Trophoblast cell (in vitro differentiated cells and primary cell): Measurements from ENCODE around the gene PNP.

ENCODE experiments used
- DNase-seq, 2 donors: peaks; one replicate each; pipeline ENCODE4 v3.0.0-alpha.2; 2016
- H2AFZ ChIP-seq: 2 replicates; pipeline ENCODE4 v1.6.1; 2013; ENCODE audit warnings: low read length, moderate library complexity, mild to moderate bottlenecking; ENCODE audit not compliant: insufficient read depth, poor library complexity
- H2AK5ac ChIP-seq: 2 replicates; pipeline ENCODE4 v1.6.1; 2013; ENCODE audit warnings: mild to moderate bottlenecking, low read length
- H2BK120ac ChIP-seq: 2 replicates; pipeline ENCODE4 v1.6.1; 2013; ENCODE audit warnings: low read length, mild to moderate bottlenecking, moderate library complexity; ENCODE audit not compliant: insufficient read depth, poor library complexity
- H2BK12ac ChIP-seq: 2 replicates; pipeline ENCODE4 v1.6.1; 2013; ENCODE audit warnings: mild to moderate bottlenecking, low read length, moderate library complexity
- H2BK5ac ChIP-seq: 2 replicates; pipeline ENCODE4 v1.6.1; 2013; ENCODE audit warnings: low read length, low read depth, moderate library complexity, mild to moderate bottlenecking; ENCODE audit not compliant: poor library complexity
- H3K14ac ChIP-seq: 2 replicates; pipeline ENCODE4 v1.6.1; 2013; ENCODE audit warnings: mild to moderate bottlenecking, low read length
- H3K18ac ChIP-seq: 2 replicates; pipeline ENCODE4 v1.6.1; 2013; ENCODE audit warnings: mild to moderate bottlenecking, low read length
- H3K23ac ChIP-seq: 2 replicates; pipeline ENCODE4 v1.6.1; 2013; ENCODE audit warnings: low read length
- H3K27ac ChIP-seq: 2 replicates; pipeline ENCODE4 v1.5.1; 2013; ENCODE audit warnings: low read depth, mild to moderate bottlenecking, inconsistent platforms, low read length, moderate library complexity
- H3K27me3 ChIP-seq: 2 replicates; pipeline ENCODE4 v1.6.1; 2013; ENCODE audit warnings: inconsistent platforms, mild to moderate bottlenecking, low read length, moderate library complexity; ENCODE audit not compliant: insufficient read depth
- H3K36me3 ChIP-seq, 2 experiments: 1 replicate in 1 of 2; 2 replicates in 1 of 2; pipeline ENCODE4 v1.6.1; 2013; ENCODE audit warnings: low read length in 2 of 2, mild to moderate bottlenecking in 2 of 2, moderate library complexity in 1 of 2; ENCODE audit not compliant: insufficient read depth in 2 of 2, control insufficient read depth in 1 of 2
- H3K4ac ChIP-seq: 2 replicates; pipeline ENCODE4 v1.6.1; 2013; ENCODE audit warnings: low read depth, mild to moderate bottlenecking, low read length, moderate library complexity
- H3K4me1 ChIP-seq, 2 experiments: 1 replicate in 1 of 2; 2 replicates in 1 of 2; pipeline ENCODE4 v1.6.1; 2013; ENCODE audit warnings: low read length in 2 of 2, mild to moderate bottlenecking in 2 of 2, moderate library complexity in 1 of 2; ENCODE audit not compliant: insufficient read depth in 2 of 2, control insufficient read depth in 1 of 2
- H3K4me2 ChIP-seq: 2 replicates; pipeline ENCODE4 v1.6.1; 2013; ENCODE audit warnings: inconsistent platforms, mild to moderate bottlenecking, low read length, moderate library complexity
- H3K4me3 ChIP-seq: 2 replicates; pipeline ENCODE4 v1.5.1; 2013; ENCODE audit warnings: mild to moderate bottlenecking, low read depth, low read length, inconsistent platforms
- H3K79me1 ChIP-seq: one replicate; pipeline ENCODE4 v1.6.1; 2013; ENCODE audit warnings: low read length
- H3K79me2 ChIP-seq: 2 replicates; pipeline ENCODE4 v1.6.1; 2013; ENCODE audit warnings: low read length, mild to moderate bottlenecking; ENCODE audit not compliant: control insufficient read depth, insufficient read depth, poor library complexity
- H3K9ac ChIP-seq: 2 replicates; pipeline ENCODE4 v1.6.1; 2013; ENCODE audit warnings: mild to moderate bottlenecking, low read length
- H3K9me3 ChIP-seq: 2 replicates; pipeline ENCODE4 v1.6.1; 2013; ENCODE audit warnings: low read depth, mild to moderate bottlenecking, control low read depth, inconsistent platforms, low read length; ENCODE audit not compliant: insufficient read depth
- H4K12ac ChIP-seq: 2 replicates; pipeline ENCODE4 v1.6.1; 2013; ENCODE audit warnings: low read depth, mild to moderate bottlenecking, low read length, moderate library complexity
- H4K8ac ChIP-seq: 2 replicates; pipeline ENCODE4 v1.6.1; 2013; ENCODE audit warnings: low read depth, mild to moderate bottlenecking, low read length, moderate library complexity
- H4K91ac ChIP-seq: one replicate; pipeline ENCODE4 v1.6.1; 2013; ENCODE audit warnings: low read depth, mild to moderate bottlenecking, low read length, moderate library complexity
- WGBS: extraction: QIAGEN DNeasy Blood & Tissue Kit; methylation state at CpG from one replicate; pipeline ENCODE4 v1.1.7; 2013; ENCODE audit warnings: missing lambda C conversion rate; ENCODE audit not compliant: insufficient read length, insufficient coverage; ENCODE audit errors: extremely low coverage; 5-methylcytosine and 5-hydroxymethylcytosine counted together

Gene PNP

DNA sequence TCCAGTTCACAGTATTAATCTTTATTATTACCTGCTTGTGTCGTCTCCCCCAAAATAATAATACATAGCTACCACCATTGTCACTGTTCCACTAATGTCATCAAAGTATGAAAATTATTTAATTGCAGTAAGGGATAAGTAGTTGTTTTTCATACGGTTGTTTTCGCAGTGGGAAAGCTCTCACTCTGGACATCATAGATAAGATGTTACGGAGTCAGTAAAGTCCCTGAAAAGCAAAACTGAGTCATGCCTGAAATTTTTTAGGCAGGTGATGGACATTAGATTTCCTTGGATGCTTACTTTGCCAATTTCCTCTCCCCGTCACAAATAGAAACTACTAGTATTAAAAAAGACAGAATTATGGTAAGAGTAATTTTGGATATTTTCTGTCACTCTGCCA lies 13.2 kb downstream of the PNP start:
- Histone ChIP-seq H3K4ac (no peak overlapping the region), H3K4me1 (peaks cover 0 to 2% of the 10 kb centered on the region in 2 experiments), H3K4me3 (no peak overlapping the region), H4K8ac (no peak overlapping the region), H3K79me2 (no peaks in the 10 kb centered on the region), H3K4me2 (no peak overlapping the region), H3K14ac (no peak overlapping the region), H4K91ac (no peak overlapping the region), H3K27ac (no peak overlapping the region), H3K79me1 (no peaks in the 10 kb centered on the region), H4K12ac (no peak overlapping the region), H2BK120ac (no peak overlapping the region), H2BK5ac (no peak overlapping the region), H3K18ac (no peak overlapping the region), H3K9ac (no peak overlapping the region), H3K9me3 (no peaks in the 10 kb centered on the region), H3K36me3 (no peaks in the 10 kb centered on the region), H3K27me3 (no peaks in the 10 kb centered on the region), H3K23ac (no peak overlapping the region), H2AK5ac (no peak overlapping the region), H2AFZ (no peak overlapping the region), H2BK12ac (no peak overlapping the region)
- WGBS, result no CpG with 5 or more reads among the region's 5 CpGs
- DNase-seq, result no peak

DNA sequence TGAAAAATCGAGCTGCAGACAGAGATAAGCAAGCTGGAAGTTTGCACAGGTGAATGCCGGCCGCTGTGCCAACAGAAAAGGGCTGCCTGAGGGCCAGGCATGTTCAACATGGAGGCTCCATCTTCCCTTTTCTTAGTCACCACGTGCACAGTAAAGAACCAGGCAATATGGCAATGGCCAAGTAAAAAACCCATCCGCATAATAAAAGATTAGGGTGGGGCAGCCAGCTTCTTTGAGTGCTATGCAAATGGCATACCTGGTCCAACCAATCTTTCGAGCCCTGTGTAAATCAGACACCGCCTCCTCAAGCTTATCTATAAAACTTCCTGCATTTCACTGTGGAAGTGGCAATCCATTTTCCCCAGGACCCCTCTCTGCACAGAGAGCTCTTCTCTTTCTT lies 16.7 kb downstream of the PNP start:
- Histone ChIP-seq H2BK12ac (no peak overlapping the region), H3K9me3 (no peaks in the 10 kb centered on the region), H3K4me2 (no peak overlapping the region), H3K27me3 (no peaks in the 10 kb centered on the region), H2BK120ac (no peak overlapping the region), H3K14ac (no peak overlapping the region), H3K79me1 (peaks cover 2% of the 10 kb centered on the region), H4K91ac (no peak overlapping the region), H3K18ac (no peak overlapping the region), H4K12ac (no peak overlapping the region), H2BK5ac (no peak overlapping the region), H3K23ac (no peak overlapping the region), H2AFZ (no peak overlapping the region), H3K27ac (no peak overlapping the region), H3K4me3 (no peak overlapping the region), H2AK5ac (no peak overlapping the region), H3K4ac (no peak overlapping the region), H3K79me2 (no peaks in the 10 kb centered on the region), H3K9ac (no peak overlapping the region), H3K4me1 (peaks cover 10 to 11% of the 10 kb centered on the region in 2 experiments), H3K36me3 (no peaks in the 10 kb centered on the region), H4K8ac (no peak overlapping the region)
- no peak for DNase-seq
- WGBS, result no CpG with 5 or more reads among the region's 7 CpGs

- Histone ChIP-seq H2AK5ac (no peak overlapping the region), H2BK5ac (no peak overlapping the region), H3K27ac (no peak overlapping the region), H3K9ac (no peak overlapping the region), H2AFZ (no peak overlapping the region), H3K4ac (no peak overlapping the region), H3K14ac (no peak overlapping the region), H3K18ac (no peak overlapping the region), H3K27me3 (no peaks in the 10 kb centered on the region), H3K9me3 (no peaks in the 10 kb centered on the region), H3K23ac (no peak overlapping the region), H3K79me2 (no peaks in the 10 kb centered on the region), H3K79me1 (peaks cover 2% of the 10 kb centered on the region), H3K4me2 (no peak overlapping the region), H4K8ac (no peak overlapping the region), H4K12ac (no peak overlapping the region), H4K91ac (no peak overlapping the region), H3K36me3 (no peaks in the 10 kb centered on the region), H2BK120ac (no peak overlapping the region), H3K4me3 (no peak overlapping the region), H2BK12ac (no peak overlapping the region), H3K4me1 (peaks cover 10 to 16% of the 10 kb centered on the region in 2 experiments)
- WGBS, result no CpG with 5 or more reads among the region's 8 CpGs
- no peak for DNase-seq
Measured at GRCh38 chr14:20486684-20487395, 17.6 kb downstream of the PNP start.

DNA sequence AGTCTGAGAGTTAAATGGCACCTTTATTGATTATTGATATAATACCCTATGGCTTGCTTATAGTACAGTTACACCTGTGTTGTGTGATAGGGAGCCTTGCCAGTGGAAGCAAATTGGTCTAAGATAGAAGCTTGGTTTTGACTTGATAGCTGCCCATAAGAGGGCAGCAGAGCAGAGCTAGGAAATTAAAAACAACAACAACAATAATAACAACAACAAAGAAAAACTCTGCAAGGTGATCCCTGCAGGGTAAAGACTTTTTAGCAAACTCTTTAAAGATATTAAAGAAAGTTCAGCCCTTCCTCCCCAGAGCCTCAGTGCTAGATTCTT lies 18.2 kb downstream of the PNP start:
- Histone ChIP-seq H3K9me3 (no peaks in the 10 kb centered on the region), H3K4ac (no peak overlapping the region), H3K27me3 (no peaks in the 10 kb centered on the region), H2BK5ac (no peak overlapping the region), H3K14ac (no peak overlapping the region), H2AFZ (no peak overlapping the region), H3K4me3 (no peak overlapping the region), H3K23ac (no peak overlapping the region), H3K9ac (no peak overlapping the region), H3K79me1 (peaks cover 2% of the 10 kb centered on the region), H3K79me2 (no peaks in the 10 kb centered on the region), H3K18ac (no peak overlapping the region), H4K8ac (no peak overlapping the region), H2BK120ac (no peak overlapping the region), H3K27ac (no peak overlapping the region), H2AK5ac (no peak overlapping the region), H3K36me3 (no peaks in the 10 kb centered on the region), H3K4me2 (no peak overlapping the region), H4K12ac (no peak overlapping the region), H4K91ac (no peak overlapping the region), H3K4me1 (peaks cover 10 to 16% of the 10 kb centered on the region in 2 experiments), H2BK12ac (no peak overlapping the region)
- DNase-seq, result no peak
